GM12878 (cell line): ENCODE results near the gene GPC6. TPM values are rescaled to one million over a fixed set of nuclear protein-coding genes. Genes with fewer than 3 reads are reported as not detected.

ENCODE experiments used
- ASH2L ChIP-seq: fragments of 300-600, 200-600 bp; sonication (generic); IDR thresholded peaks from 2 replicates; pipeline ENCODE4 v1.6.1; 2017; ENCODE audit warnings: low read depth, mild to moderate bottlenecking, borderline replicate concordance
- BCL11A ChIP-seq: IDR thresholded peaks from 2 replicates; pipeline ENCODE4 v1.6.1; 2011; ENCODE audit warnings: low read depth, low read length
- CBX5 ChIP-seq: sonication (generic); IDR thresholded peaks from 2 replicates; pipeline ENCODE4 v1.6.1; 2016; ENCODE audit warnings: low read depth, moderate library complexity, mild to moderate bottlenecking, inconsistent platforms
- CHD2 ChIP-seq: IDR thresholded peaks from 2 replicates; pipeline ENCODE4 v1.6.1; 2011; ENCODE audit warnings: low read depth, low read length, improper control_type of control experiment, borderline replicate concordance
- E2F8 ChIP-seq: fragments of 450-650 bp; IDR thresholded peaks from 2 replicates; pipeline ENCODE4 v1.6.1; 2018; ENCODE audit warnings: mild to moderate bottlenecking, low read depth, moderate library complexity; ENCODE audit not compliant: partially characterized antibody
- EGR1 ChIP-seq, 2 experiments: IDR thresholded peaks; 1 replicate in 1 of 2; 2 replicates in 1 of 2; pipeline ENCODE4 v1.6.1; 2011 to 2012; ENCODE audit warnings: low read depth in 2 of 2, low read length in 2 of 2, borderline replicate concordance in 1 of 2, mild to moderate bottlenecking in 1 of 2, moderate library complexity in 1 of 2
- FOS ChIP-seq: IDR thresholded peaks from 3 replicates; pipeline ENCODE4 v1.6.1; 2011; ENCODE audit warnings: borderline replicate concordance; ENCODE audit not compliant: insufficient read length; ENCODE audit errors: extremely low read depth
- HDAC2 ChIP-seq: fragments of 200-600 bp; sonication (generic); IDR thresholded peaks from 2 replicates; pipeline ENCODE4 v1.6.1; 2017
- MTA2 ChIP-seq: fragments of 450-650 bp; IDR thresholded peaks from 2 replicates; pipeline ENCODE4 v1.6.1; 2016; ENCODE audit warnings: low read depth, mild to moderate bottlenecking, moderate library complexity
- MYB ChIP-seq: fragments of 150-350 bp; IDR thresholded peaks from 2 replicates; pipeline ENCODE4 v1.6.1; 2014; ENCODE audit warnings: mild to moderate bottlenecking, low read depth, low read length, borderline replicate concordance
- POLR2AphosphoS2 ChIP-seq: IDR thresholded peaks from 2 replicates; pipeline ENCODE4 v1.6.1; 2011; ENCODE audit warnings: low read depth, mild to moderate bottlenecking, low read length, improper control_type of control experiment, moderate library complexity
- RB1 ChIP-seq: fragments of 450-650 bp; formaldehyde crosslinking; IDR thresholded peaks from 2 replicates; pipeline ENCODE4 v1.6.1; 2017; ENCODE audit warnings: mild to moderate bottlenecking, borderline replicate concordance
- SREBF2 ChIP-seq: IDR thresholded peaks from 2 replicates; pipeline ENCODE4 v1.6.1; 2012; ENCODE audit warnings: mild to moderate bottlenecking, low read length
- ZBTB11 ChIP-seq: fragments of 450-650 bp; formaldehyde crosslinking; IDR thresholded peaks from 2 replicates; pipeline ENCODE4 v1.5.0; 2022; ENCODE audit warnings: mild to moderate bottlenecking, missing genetic modification characterization
- polyA plus RNA-seq, 11 experiments: library from polyadenylated mRNA; depleted of rRNA in 4 of 11; unstranded in 6 of 11; stranded (reverse) in 5 of 11; fragments of >200 nt; fragmentation: Nextera tagmentation in 4 of 11; fragmentation: Illumina TruSeq in 1 of 11; extraction: Ambion mirVana in 4 of 11; extraction: Trizol in 1 of 11; gene quantifications; 1 replicate in 1 of 11; 2 replicates in 10 of 11; pipeline versions ENCODE4 v1.2.1 to v1.2.3, GENCODE V29; 2011 to 2016; ENCODE audit warnings: inconsistent platforms in 2 of 11, missing spikeins in 2 of 11, low read depth in 1 of 11
- total RNA-seq, 4 experiments: library from RNA; depleted of rRNA in 3 of 4; stranded (reverse); fragments of >200 nt in 3 of 4; fragmentation: Illumina TruSeq in 1 of 4; extraction: Trizol in 1 of 4; gene quantifications; 2 replicates each; pipeline versions ENCODE4 v1.2.1 to v1.2.3, GENCODE V29; 2013 to 2021
- TF ChIP-seq, protein P1 (sequence below): IDR thresholded peaks from 2 replicates; pipeline ENCODE4 v1.6.1; 2012; ENCODE audit warnings: low read length, inconsistent platforms

The GPC6 gene
- total and polyA plus RNA-seq, 10 of the 15 experiments (the other 5 are each of a cell fraction or from before 2014, with no cell fraction given) = 0.03 to 0.04 (median 0.03) TPM; not detected in 7

DNA sequence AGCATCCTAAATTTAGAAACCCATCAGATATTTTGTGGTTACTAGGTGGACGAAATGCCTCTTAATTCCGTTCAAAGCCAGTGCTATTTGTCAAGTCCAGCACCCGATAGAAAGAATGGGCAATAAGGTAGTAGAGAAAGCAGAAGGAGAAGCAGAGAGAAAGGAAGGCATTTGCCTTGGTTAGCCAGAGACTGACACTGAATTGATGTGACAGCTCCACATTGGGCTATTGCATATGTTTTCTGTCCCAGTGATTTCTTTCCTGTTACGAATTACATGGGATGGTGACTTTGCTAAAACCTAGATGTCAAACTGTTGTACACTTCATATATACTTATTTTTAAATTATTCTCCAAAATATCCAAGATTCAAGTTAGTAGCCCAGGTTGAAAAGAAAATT is 710.3 kb downstream of the GPC6 start (continued):
- TF ChIP-seq, protein P1, sequence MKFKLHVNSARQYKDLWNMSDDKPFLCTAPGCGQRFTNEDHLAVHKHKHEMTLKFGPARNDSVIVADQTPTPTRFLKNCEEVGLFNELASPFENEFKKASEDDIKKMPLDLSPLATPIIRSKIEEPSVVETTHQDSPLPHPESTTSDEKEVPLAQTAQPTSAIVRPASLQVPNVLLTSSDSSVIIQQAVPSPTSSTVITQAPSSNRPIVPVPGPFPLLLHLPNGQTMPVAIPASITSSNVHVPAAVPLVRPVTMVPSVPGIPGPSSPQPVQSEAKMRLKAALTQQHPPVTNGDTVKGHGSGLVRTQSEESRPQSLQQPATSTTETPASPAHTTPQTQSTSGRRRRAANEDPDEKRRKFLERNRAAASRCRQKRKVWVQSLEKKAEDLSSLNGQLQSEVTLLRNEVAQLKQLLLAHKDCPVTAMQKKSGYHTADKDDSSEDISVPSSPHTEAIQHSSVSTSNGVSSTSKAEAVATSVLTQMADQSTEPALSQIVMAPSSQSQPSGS = no peak
- TF ChIP-seq BCL11A (no peak), RB1 (no peak), ZBTB11 (no peak), MYB (no peak), E2F8 (no peak), MTA2 (no peak), HDAC2 (no peak), POLR2AphosphoS2 (no peak), CBX5 (no peak), CHD2 (no peak), EGR1 (IDR thresholded peaks at IDR 0.05; ENCODE audit: borderline replicate concordance in 1 of 2, low read depth in 2 of 2, low read length in 2 of 2) (no peak), FOS (no peak), ASH2L (no peak), SREBF2 (no peak)
